Tongue (tissue), 2 donors: Measurements from ENCODE around the gene CBLL1. TPM values are rescaled to one million over a fixed set of nuclear protein-coding genes. Genes with fewer than 3 reads are reported as not detected.

ENCODE experiments used
- DNase-seq: peaks from one replicate; pipeline ENCODE4 v3.0.0-alpha.2; 2015
- total RNA-seq: library from RNA; depleted of rRNA; stranded (reverse); fragments of >200 nt; gene quantifications from one replicate; pipeline ENCODE4 v1.2.3, GENCODE V29; 2014

Gene CBLL1
- total RNA-seq, 1 donor from 2014 or later: 13.8 TPM

GRCh38 chr7:107742678-107743566 lies 1.0 kb upstream of the CBLL1 start:
- DNase-seq: no peak

- DNase-seq: no peak
Observed at GRCh38 chr7:107744345-107744750, 406 bp downstream of the CBLL1 start.

- DNase-seq: no peak
Observed at GRCh38 chr7:107746006-107746405, 2.1 kb downstream of the CBLL1 start.

- no peak for DNase-seq
Observed at GRCh38 chr7:107751113-107751512, 7.2 kb downstream of the CBLL1 start.

- no peak for DNase-seq
Observed at GRCh38 chr7:107754642-107755041, 10.7 kb downstream of the CBLL1 start.

GRCh38 chr7:107758667-107759066 lies 14.7 kb downstream of the CBLL1 start:
- no peak for DNase-seq

- DNase-seq: no peak
Observed at GRCh38 chr7:107767391-107767790, 23.4 kb downstream of the CBLL1 start.

- DNase-seq: no peak
Observed at GRCh38 chr7:107768263-107768662, 24.3 kb downstream of the CBLL1 start.

- no peak for DNase-seq
Observed at GRCh38 chr7:107773027-107773426, 29.1 kb downstream of the CBLL1 start.

- DNase-seq: no peak
Observed at GRCh38 chr7:107777702-107778101, 33.8 kb downstream of the CBLL1 start.

- no peak for DNase-seq
Observed at GRCh38 chr7:107778283-107778682, 34.3 kb downstream of the CBLL1 start.

GRCh38 chr7:107779647-107780099 lies 35.7 kb downstream of the CBLL1 start:
- no peak for DNase-seq

GRCh38 chr7:107782374-107782773 lies 38.4 kb downstream of the CBLL1 start:
- no peak for DNase-seq

- DNase-seq: no peak
Observed at GRCh38 chr7:107783648-107784047, 39.7 kb downstream of the CBLL1 start.

- DNase-seq: no peak
Observed at GRCh38 chr7:107785170-107785569, 41.2 kb downstream of the CBLL1 start.

- peak; percentile 7 for DNase-seq
Observed at GRCh38 chr7:107785926-107786325, 42.0 kb downstream of the CBLL1 start.

GRCh38 chr7:107788216-107788615 lies 44.3 kb downstream of the CBLL1 start:
- DNase-seq: no peak

GRCh38 chr7:107788662-107789061 lies 44.7 kb downstream of the CBLL1 start:
- no peak for DNase-seq

- no peak for DNase-seq
Observed at GRCh38 chr7:107789647-107790046, 45.7 kb downstream of the CBLL1 start.

GRCh38 chr7:107792364-107792763 lies 48.4 kb downstream of the CBLL1 start:
- DNase-seq: no peak

- DNase-seq: peak; percentile 26
Observed at GRCh38 chr7:107799647-107800264, 55.8 kb downstream of the CBLL1 start.

- DNase-seq: no peak
Observed at GRCh38 chr7:107803009-107803610, 59.2 kb downstream of the CBLL1 start, which contains the start of gene SLC26A3. Gene SLC26A3 (minus strand): TSS chr7:107803223. CDS start chr7:107794509, 8,714 bp downstream.

GRCh38 chr7:107809179-107809578 lies 65.2 kb downstream of the CBLL1 start:
- DNase-seq: no peak
